ENCODE results near the gene LHX2. TPM values are rescaled to one million over a fixed set of nuclear protein-coding genes. Genes with fewer than 3 reads are reported as not detected.

The LHX2 gene
- total and polyA plus RNA-seq, 2 of the 13 experiments (the other 11 are each of a cell fraction or from before 2014, with no cell fraction given) = not detected

- TF ChIP-seq TFDP1 (CRISPR knock-in tag; IDR thresholded peaks at IDR 0.05; ENCODE audit: borderline replicate concordance) = peak; percentile 54; the same call in 1 of the 2 replicates
- no peak for TF ChIP-seq STAG1 (CRISPR knock-in tag; IDR thresholded peaks at IDR 0.05)
- TF ChIP-seq HOMEZ (CRISPR knock-in tag; IDR thresholded peaks at IDR 0.05; ENCODE audit: low read depth) = no peak
- peak; percentile 45; the same call in 1 of the 2 replicates for TF ChIP-seq MAX (IDR thresholded peaks at IDR 0.05)
- TF ChIP-seq NFYB (CRISPR knock-in tag; IDR thresholded peaks at IDR 0.05) = no peak
- TF ChIP-seq ZNF687 (CRISPR knock-in tag; IDR thresholded peaks at IDR 0.05) = peak; percentile 57
- no peak for TF ChIP-seq RBM22 (optimal IDR thresholded peaks at IDR 0.05; ENCODE audit: low read length)
These were observed at the start of gene LHX2 (continued) for GRCh38 chr9:124011460-124012301.

Measured in HepG2 (cell line).